Measurements from ENCODE around the gene SMIM34.
"Not testable (repeated sequence)": the region's sequence is repeated elsewhere in the genome, so short reads cannot be mapped to it uniquely, and the experiment has no call there.

- not testable (repeated sequence) for TF ChIP-seq POLR2A (IDR thresholded peaks at IDR 0.05; ENCODE audit: low read depth, low read length); PAX5 (IDR thresholded peaks at IDR 0.05; ENCODE audit: insufficient read depth, low read length, severe bottlenecking)
Observed at GRCh38 chr21:34417448-34418077, 6.2 kb downstream of the SMIM34 start.
